ENCODE data around the gene GSN. TPM values are rescaled to one million over a fixed set of nuclear protein-coding genes. Genes with fewer than 3 reads are reported as not detected.

The GSN gene
- total RNA-seq, 2 experiments from 2014 or later: 3.2 to 8.0 TPM

GRCh38 chr9:121331992-121332685, 64.2 kb downstream of the GSN start:
- Mint-ChIP-seq H3K4me3 (no peak overlapping the region), H3K27me3 (no peaks in the 10 kb centered on the region), H3K36me3 (peaks cover 26% of the 10 kb centered on the region), H3K9me3 (ENCODE audit: low read depth) (no peaks in the 10 kb centered on the region), H3K27ac (no peak overlapping the region), H3K4me1 (peaks cover 5% of the 10 kb centered on the region)
- no peak for ATAC-seq
- CTCF ChIA-PET: interaction anchor here (1.1 to 1.5 kb wide), 5 partner anchors 12 to 68 kb away, joined by 3 to 8 read pairs (median 3); no protein-coding TSS in a partner anchor
- no peak for DNase-seq

DNA sequence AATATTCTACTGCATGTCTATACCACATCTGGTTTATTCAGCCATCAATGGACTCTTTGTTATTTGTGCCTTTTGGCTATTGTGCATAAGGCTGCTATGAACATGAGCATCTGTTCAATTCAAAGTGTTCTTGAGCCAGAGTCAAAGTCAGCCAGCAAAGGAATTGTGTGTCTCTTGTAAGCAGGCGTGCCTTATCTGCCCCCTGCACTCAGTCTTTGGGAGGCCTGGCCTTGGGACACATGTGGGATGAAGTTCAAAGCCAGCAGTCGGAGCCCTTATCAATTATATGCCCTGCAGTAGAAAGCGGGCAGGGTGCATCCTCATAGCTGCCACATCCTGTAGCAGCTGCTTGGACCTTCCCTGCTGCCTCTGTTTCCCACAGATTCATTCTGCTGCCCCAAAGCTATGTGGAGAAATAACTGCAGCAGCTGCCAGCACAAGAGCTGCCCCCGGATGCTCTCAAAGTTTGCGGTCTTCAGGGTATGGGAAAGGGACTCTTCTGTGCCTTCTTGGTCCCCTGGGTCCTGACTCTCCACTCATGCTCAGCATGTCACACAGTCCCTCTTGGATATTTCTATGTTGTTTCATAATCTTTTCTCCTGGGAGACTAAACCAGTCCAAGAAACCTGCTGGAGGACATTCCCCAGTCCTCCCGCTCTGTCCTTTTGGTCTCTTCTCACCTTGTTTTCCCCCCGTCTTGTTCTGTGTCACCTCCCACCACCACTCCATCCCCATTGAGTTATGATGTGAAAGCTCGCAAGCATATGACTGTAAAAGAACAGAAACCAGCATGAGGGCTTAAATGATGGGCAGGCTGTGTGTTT, 66.2 kb downstream of the GSN start:
- no peak overlapping the region for H3K4me3 Mint-ChIP-seq
- no peaks in the 10 kb centered on the region for H3K27me3 Mint-ChIP-seq
- no peak overlapping the region for H3K27ac Mint-ChIP-seq
- DNase-seq (no peak), ATAC-seq (no peak)
- no peaks in the 10 kb centered on the region for H3K9me3 Mint-ChIP-seq (ENCODE audit: low read depth)
- peaks cover 36% of the 10 kb centered on the region for H3K36me3 Mint-ChIP-seq
- H3K4me1 Mint-ChIP-seq: peaks cover 7% of the 10 kb centered on the region
- CTCF ChIA-PET: interaction anchor here (1.0 to 2.0 kb wide), 2 partner anchors 14 to 17 kb away, joined by 3 to 7 read pairs; no protein-coding TSS in a partner anchor

DNA sequence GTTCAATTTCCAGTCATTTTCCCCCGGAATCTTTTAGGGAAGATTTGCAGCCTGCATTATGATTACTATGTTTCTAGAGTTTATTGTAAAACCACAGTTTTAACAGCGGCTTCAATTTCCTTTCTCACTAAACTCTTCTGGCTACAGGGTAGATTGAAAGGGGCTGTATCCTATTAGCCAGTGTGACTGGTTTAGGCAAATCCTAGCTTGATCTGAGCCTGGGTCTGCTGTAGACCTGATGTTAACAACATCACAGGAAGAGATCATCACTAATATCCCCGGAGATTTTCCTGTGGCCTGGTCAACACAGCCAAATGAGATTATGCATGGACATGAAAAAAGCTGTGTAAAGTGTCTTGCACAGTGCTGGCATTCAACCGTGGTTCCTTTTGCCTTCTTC, 68.7 kb downstream of the GSN start:
- Mint-ChIP-seq H3K27me3 (no peaks in the 10 kb centered on the region), H3K4me3 (no peak overlapping the region), H3K9me3 (ENCODE audit: low read depth) (no peaks in the 10 kb centered on the region), H3K27ac (no peak overlapping the region), H3K36me3 (peaks cover 45% of the 10 kb centered on the region), H3K4me1 (peaks cover 22% of the 10 kb centered on the region)
- CTCF ChIA-PET: interaction anchor here (1.9 to 5.3 kb wide), 2 partner anchors 16 to 32 kb away, joined by 4 to 36 read pairs; no protein-coding TSS in a partner anchor
- DNase-seq (no peak), ATAC-seq (no peak)

- Mint-ChIP-seq H3K36me3 (peaks cover 60% of the 10 kb centered on the region), H3K27ac (no peak overlapping the region), H3K9me3 (ENCODE audit: low read depth) (no peaks in the 10 kb centered on the region), H3K4me1 (peaks cover 28% of the 10 kb centered on the region), H3K4me3 (no peak overlapping the region), H3K27me3 (no peaks in the 10 kb centered on the region)
- CTCF ChIA-PET: interaction anchor here (1.1 to 5.3 kb wide), 8 partner anchors 9 to 60 kb away, joined by 3 to 36 read pairs (median 4); no protein-coding TSS in a partner anchor
- DNase-seq (no peak), ATAC-seq (no peak)
Measured at GRCh38 chr9:121339437-121339836, 71.5 kb downstream of the GSN start.

- Mint-ChIP-seq H3K4me3 (no peak overlapping the region), H3K36me3 (peaks cover 65% of the 10 kb centered on the region), H3K27ac (peak overlapping the region; percentile 47), H3K4me1 (peaks cover 36% of the 10 kb centered on the region), H3K9me3 (ENCODE audit: low read depth) (no peaks in the 10 kb centered on the region), H3K27me3 (no peaks in the 10 kb centered on the region)
- ATAC-seq (peak; percentile 91), DNase-seq (peak; percentile 76)
- CTCF ChIA-PET: interaction anchor here (1.4 to 5.3 kb wide), 4 partner anchors 13 to 30 kb away, joined by 3 to 36 read pairs (median 5); no protein-coding TSS in a partner anchor
Measured at GRCh38 chr9:121340676-121341392, 72.9 kb downstream of the GSN start.

DNA sequence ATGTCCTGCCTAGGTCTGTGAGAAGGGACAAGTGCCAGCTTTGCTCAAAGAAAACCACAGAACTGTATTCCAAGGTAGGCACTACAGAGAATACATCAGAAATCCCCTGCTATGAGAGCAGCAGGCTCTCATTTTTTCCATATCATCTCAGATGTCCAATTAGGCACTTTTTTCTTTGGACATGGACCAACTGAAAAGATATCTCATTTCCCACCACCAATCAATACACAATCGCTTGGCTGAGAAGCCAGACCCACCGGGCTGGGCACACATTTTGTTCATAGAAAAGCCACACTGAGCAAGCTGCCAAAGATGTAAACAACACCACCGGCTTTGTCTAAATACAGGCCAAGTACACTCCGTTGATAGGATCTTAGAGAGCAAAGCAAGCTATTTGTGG, 76.2 kb downstream of the GSN start:
- peaks cover 45% of the 10 kb centered on the region for H3K4me1 Mint-ChIP-seq
- no peak overlapping the region for H3K4me3 Mint-ChIP-seq
- CTCF ChIA-PET: interaction anchor here (1.3 to 7.0 kb wide), 5 partner anchors 24 to 364 kb away, joined by 3 to 49 read pairs (median 4); no protein-coding TSS in a partner anchor
- H3K27ac Mint-ChIP-seq: peak overlapping the region; percentile 10
- H3K9me3 Mint-ChIP-seq (ENCODE audit: low read depth): no peaks in the 10 kb centered on the region
- peaks cover 69% of the 10 kb centered on the region for H3K36me3 Mint-ChIP-seq
- H3K27me3 Mint-ChIP-seq: no peaks in the 10 kb centered on the region
- no peak for ATAC-seq
- no peak for DNase-seq

DNA sequence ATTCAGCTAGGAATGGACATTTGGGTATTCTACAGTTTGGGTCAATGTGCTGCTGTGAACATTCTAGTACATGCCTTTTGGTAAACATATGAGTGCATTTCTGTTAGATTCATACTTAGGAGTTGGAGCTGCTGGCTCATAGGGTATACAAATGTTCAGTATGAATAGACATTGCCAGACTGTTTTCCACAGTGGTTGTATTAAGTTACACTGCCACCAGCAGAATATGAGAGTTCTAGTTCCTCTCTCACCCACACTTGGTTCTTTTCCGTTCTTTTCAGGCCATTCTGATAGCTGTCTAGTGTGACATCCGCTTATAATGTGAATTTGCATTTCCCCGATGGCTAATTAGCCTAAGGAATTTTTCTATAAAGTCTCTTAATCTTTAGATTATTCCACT, 77.1 kb downstream of the GSN start:
- H3K36me3 Mint-ChIP-seq: peaks cover 65% of the 10 kb centered on the region
- DNase-seq (no peak), ATAC-seq (no peak)
- H3K27me3 Mint-ChIP-seq: no peaks in the 10 kb centered on the region
- H3K27ac Mint-ChIP-seq: no peak overlapping the region
- H3K4me3 Mint-ChIP-seq: no peak overlapping the region
- CTCF ChIA-PET: interaction anchor here (1.1 to 7.0 kb wide), 5 partner anchors 25 to 55 kb away, joined by 3 to 49 read pairs (median 4); no protein-coding TSS in a partner anchor
- H3K9me3 Mint-ChIP-seq (ENCODE audit: low read depth): no peaks in the 10 kb centered on the region
- peaks cover 45% of the 10 kb centered on the region for H3K4me1 Mint-ChIP-seq

DNA sequence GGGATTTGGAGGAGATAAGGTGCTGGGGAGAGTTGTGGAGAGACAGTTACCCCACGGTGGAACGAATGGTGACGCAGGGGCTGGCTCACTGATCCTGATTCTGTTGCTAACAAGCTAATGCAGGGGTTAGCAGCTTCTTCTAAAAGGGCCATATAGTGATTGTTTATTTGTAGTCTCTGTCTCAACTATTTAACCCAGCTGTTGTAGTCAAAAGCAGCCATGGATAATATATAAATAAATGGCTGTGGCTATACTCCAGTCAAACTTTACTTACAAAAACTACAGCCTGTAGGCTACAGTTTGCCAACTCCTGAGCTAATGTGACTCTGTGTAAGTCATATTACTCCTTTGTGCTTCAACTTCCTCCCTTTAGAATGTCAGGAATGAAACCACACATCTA, 80.3 kb downstream of the GSN start:
- H3K27me3 Mint-ChIP-seq: no peaks in the 10 kb centered on the region
- CTCF ChIA-PET: interaction anchor here (1.0 to 7.0 kb wide), 3 partner anchors 9 to 28 kb away, joined by 4 to 49 read pairs (median 4); no protein-coding TSS in a partner anchor
- DNase-seq (no peak), ATAC-seq (no peak)
- H3K4me1 Mint-ChIP-seq: peaks cover 54% of the 10 kb centered on the region
- peaks cover 75% of the 10 kb centered on the region for H3K36me3 Mint-ChIP-seq
- no peak overlapping the region for H3K27ac Mint-ChIP-seq
- H3K4me3 Mint-ChIP-seq: no peak overlapping the region
- H3K9me3 Mint-ChIP-seq (ENCODE audit: low read depth): no peaks in the 10 kb centered on the region

DNA sequence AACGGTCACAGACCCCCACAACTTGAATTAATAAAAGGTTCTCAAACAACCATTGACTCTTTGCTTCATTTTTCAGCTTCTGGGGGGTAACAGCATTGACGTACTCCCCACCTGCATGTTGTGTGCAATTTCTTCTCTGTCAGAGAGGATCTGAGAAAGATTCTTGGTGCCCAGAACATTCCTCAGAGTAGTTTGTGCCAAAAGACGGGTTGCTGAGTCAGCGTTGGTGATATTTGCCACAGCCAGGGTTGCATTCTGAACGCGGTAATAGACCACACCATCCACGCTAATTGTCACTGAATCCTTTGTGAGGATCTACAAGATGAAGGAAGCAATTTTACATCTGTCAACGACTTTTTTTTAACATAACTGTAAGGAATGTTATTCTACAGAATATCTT, 81.0 kb downstream of the GSN start:
- no peak for ATAC-seq
- H3K36me3 Mint-ChIP-seq: peaks cover 74% of the 10 kb centered on the region
- no peaks in the 10 kb centered on the region for H3K27me3 Mint-ChIP-seq
- CTCF ChIA-PET: interaction anchor here (1.0 to 7.0 kb wide), 4 partner anchors 10 to 50 kb away, joined by 3 to 49 read pairs (median 4); no protein-coding TSS in a partner anchor
- H3K4me3 Mint-ChIP-seq: no peak overlapping the region
- peaks cover 57% of the 10 kb centered on the region for H3K4me1 Mint-ChIP-seq
- H3K9me3 Mint-ChIP-seq (ENCODE audit: low read depth): no peaks in the 10 kb centered on the region
- DNase-seq: no peak
- no peak overlapping the region for H3K27ac Mint-ChIP-seq

GRCh38 chr9:121350036-121350435, 82.1 kb downstream of the GSN start:
- CTCF ChIA-PET: interaction anchor here (1.2 to 1.6 kb wide), 3 partner anchors 8 to 49 kb away, joined by 3 to 5 read pairs (median 4); no protein-coding TSS in a partner anchor
- no peak for ATAC-seq
- peaks cover 57% of the 10 kb centered on the region for H3K4me1 Mint-ChIP-seq
- H3K27ac Mint-ChIP-seq: no peak overlapping the region
- no peaks in the 10 kb centered on the region for H3K9me3 Mint-ChIP-seq (ENCODE audit: low read depth)
- H3K4me3 Mint-ChIP-seq: no peak overlapping the region
- H3K27me3 Mint-ChIP-seq: no peaks in the 10 kb centered on the region
- peaks cover 72% of the 10 kb centered on the region for H3K36me3 Mint-ChIP-seq
- no peak for DNase-seq

- peaks cover 61% of the 10 kb centered on the region for H3K4me1 Mint-ChIP-seq
- ATAC-seq (no peak), DNase-seq (no peak)
- CTCF ChIA-PET: interaction anchor here (0.9 to 1.6 kb wide), 4 partner anchors 16 to 31 kb away, joined by 3 to 6 read pairs (median 4); no protein-coding TSS in a partner anchor
- peak overlapping the region; percentile 25 for H3K27ac Mint-ChIP-seq
- H3K4me3 Mint-ChIP-seq: no peak overlapping the region
- H3K27me3 Mint-ChIP-seq: no peaks in the 10 kb centered on the region
- no peaks in the 10 kb centered on the region for H3K9me3 Mint-ChIP-seq (ENCODE audit: low read depth)
- H3K36me3 Mint-ChIP-seq: peaks cover 72% of the 10 kb centered on the region
Measured at GRCh38 chr9:121350993-121351561, 83.1 kb downstream of the GSN start.

DNA sequence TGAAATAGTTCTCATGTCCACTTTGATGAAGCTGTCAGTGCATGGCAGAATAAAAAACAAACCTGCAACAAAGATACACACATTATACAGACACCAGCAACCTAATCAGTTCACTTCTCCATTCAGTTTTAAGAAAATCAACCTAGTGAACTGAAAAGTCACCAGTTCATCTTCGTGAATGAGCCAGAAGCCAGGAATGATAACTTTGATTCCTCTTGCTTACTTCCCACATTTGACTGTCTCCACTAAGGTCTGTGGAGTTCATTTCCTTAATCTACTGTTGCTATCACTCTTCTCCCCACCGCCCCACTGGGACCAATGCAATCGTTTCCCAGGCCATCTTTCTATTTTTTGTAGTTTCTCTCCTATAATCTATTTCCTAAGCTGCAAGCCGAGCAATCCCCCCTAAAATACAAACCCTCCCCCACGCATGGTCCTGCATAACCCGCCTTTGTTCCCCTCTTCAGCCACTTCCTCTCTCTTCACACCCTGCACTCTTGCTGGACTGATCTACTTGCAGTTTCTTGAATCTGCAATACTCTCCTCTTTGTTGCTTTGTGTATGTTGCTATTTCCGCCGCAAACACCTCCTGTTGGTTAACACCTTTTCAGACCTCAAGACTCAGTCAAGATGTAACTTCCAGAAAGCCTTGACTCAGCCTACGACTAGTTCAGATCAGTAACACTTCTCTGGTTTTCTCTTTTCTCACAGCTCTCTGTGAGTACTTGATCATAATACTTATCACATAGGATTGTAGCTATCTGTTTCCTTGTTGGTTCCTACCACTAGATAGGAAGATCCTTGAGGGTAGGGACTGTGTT, 85.5 kb downstream of the GSN start:
- Mint-ChIP-seq H3K9me3 (ENCODE audit: low read depth) (no peaks in the 10 kb centered on the region), H3K27ac (peak overlapping the region; percentile 96), H3K4me1 (peaks cover 70% of the 10 kb centered on the region), H3K27me3 (no peaks in the 10 kb centered on the region), H3K36me3 (peaks cover 65% of the 10 kb centered on the region), H3K4me3 (peak overlapping the region; percentile 54)
- CTCF ChIA-PET: interaction anchor here (0.7 to 3.2 kb wide), 14 partner anchors 9 to 144 kb away, joined by 3 to 35 read pairs (median 3); no protein-coding TSS in a partner anchor
- DNase-seq: peak; percentile 92
- peak; percentile 90 for ATAC-seq

Data from activated CD8-positive, alpha-beta memory T cell treated with anti-CD3 and anti-CD28 coated beads, Interleukin-2, amount 10 ng/mL, durations not matched to agents 7 days and 5 days (primary cell).